ENCODE results near the gene VENTX.

VENTX gene

GRCh38 chr10:133201151-133201947, 36.3 kb upstream of the VENTX start:
- ATAC-seq = no peak
- TF ChIP-seq ZNF565 (CRISPR knock-in tag; conservative IDR thresholded peaks at IDR 0.05; ENCODE audit: low read depth) = no peak

- ATAC-seq = no peak
- TF ChIP-seq TCF4 (CRISPR knock-in tag; IDR thresholded peaks at IDR 0.05; ENCODE audit: borderline replicate concordance) (no peak), CSDC2 (CRISPR knock-in tag; IDR thresholded peaks at IDR 0.05) (no peak), OSR1 (CRISPR knock-in tag; IDR thresholded peaks at IDR 0.05) (no peak), POU6F1 (CRISPR knock-in tag; IDR thresholded peaks at IDR 0.05; ENCODE audit: borderline replicate concordance, low read depth) (no peak), ZFP30 (CRISPR knock-in tag; IDR thresholded peaks at IDR 0.05) (no peak), ISL1 (CRISPR knock-in tag; IDR thresholded peaks at IDR 0.05) (no peak), ESRRG (CRISPR knock-in tag; IDR thresholded peaks at IDR 0.05) (no peak), SNAI2 (CRISPR knock-in tag; IDR thresholded peaks at IDR 0.05) (no peak)
These were observed 35.5 kb upstream of the VENTX start for GRCh38 chr10:133201948-133202725.

GRCh38 chr10:133202778-133203651, 34.6 kb upstream of the VENTX start:
- ATAC-seq = no peak
- TF ChIP-seq ZNF70 (CRISPR knock-in tag; IDR thresholded peaks at IDR 0.05) (no peak), BACH2 (CRISPR knock-in tag; IDR thresholded peaks at IDR 0.05; ENCODE audit: borderline replicate concordance) (no peak), TOX (CRISPR knock-in tag; IDR thresholded peaks at IDR 0.05; ENCODE audit: borderline replicate concordance) (no peak), RARB (CRISPR knock-in tag; IDR thresholded peaks at IDR 0.05) (no peak), CSDC2 (CRISPR knock-in tag; IDR thresholded peaks at IDR 0.05) (no peak), ARNTL (CRISPR knock-in tag; IDR thresholded peaks at IDR 0.05; ENCODE audit: borderline replicate concordance, low read depth) (no peak), PATZ1 (CRISPR knock-in tag; IDR thresholded peaks at IDR 0.05; ENCODE audit: borderline replicate concordance) (no peak), ESRRG (CRISPR knock-in tag; IDR thresholded peaks at IDR 0.05) (no peak), GLIS3 (CRISPR knock-in tag; IDR thresholded peaks at IDR 0.05) (no peak), ZFP3 (CRISPR knock-in tag; IDR thresholded peaks at IDR 0.05) (no peak), OSR1 (CRISPR knock-in tag; IDR thresholded peaks at IDR 0.05) (no peak)

GRCh38 chr10:133203652-133204195, 33.9 kb upstream of the VENTX start:
- peak; percentile 9; the same call in 1 of the 3 replicates for ATAC-seq
- no peak for TF ChIP-seq PATZ1 (CRISPR knock-in tag; IDR thresholded peaks at IDR 0.05; ENCODE audit: borderline replicate concordance)
- no peak for TF ChIP-seq SNAI2 (CRISPR knock-in tag; IDR thresholded peaks at IDR 0.05)
- no peak for TF ChIP-seq ZFP3 (CRISPR knock-in tag; IDR thresholded peaks at IDR 0.05)
- TF ChIP-seq GLIS3 (CRISPR knock-in tag; IDR thresholded peaks at IDR 0.05) = no peak
- TF ChIP-seq ZFP30 (CRISPR knock-in tag; IDR thresholded peaks at IDR 0.05) = no peak
- no peak for TF ChIP-seq ZC3H10 (CRISPR knock-in tag; IDR thresholded peaks at IDR 0.05)
- TF ChIP-seq TOX (CRISPR knock-in tag; IDR thresholded peaks at IDR 0.05; ENCODE audit: borderline replicate concordance) = no peak
- no peak for TF ChIP-seq ARNTL (CRISPR knock-in tag; IDR thresholded peaks at IDR 0.05; ENCODE audit: borderline replicate concordance, low read depth)
- no peak for TF ChIP-seq ZNF70 (CRISPR knock-in tag; IDR thresholded peaks at IDR 0.05)
- no peak for TF ChIP-seq BACH2 (CRISPR knock-in tag; IDR thresholded peaks at IDR 0.05; ENCODE audit: borderline replicate concordance)
- no peak for TF ChIP-seq PPARA (CRISPR knock-in tag; IDR thresholded peaks at IDR 0.05; ENCODE audit: borderline replicate concordance)
- no peak for TF ChIP-seq TSHZ2 (CRISPR knock-in tag; IDR thresholded peaks at IDR 0.05)
- no peak for TF ChIP-seq POU6F1 (CRISPR knock-in tag; IDR thresholded peaks at IDR 0.05; ENCODE audit: borderline replicate concordance, low read depth)
- no peak for TF ChIP-seq TCF4 (CRISPR knock-in tag; IDR thresholded peaks at IDR 0.05; ENCODE audit: borderline replicate concordance)

All from SK-N-SH treated with all-trans-retinoic acid at 6 μM for 48 hours (cell line).